Calu3 (cell line): Measurements from ENCODE around the gene SH3BP5. TPM values are rescaled to one million over a fixed set of nuclear protein-coding genes. Genes with fewer than 3 reads are reported as not detected.

Source experiments
- BruUV-seq: library from RNA; stranded (reverse); fragments of 400-500 nt; replicated peaks from 2 replicates; lab custom pipeline; 2021; lab: Mats Ljungman, UMichigan
- CTCF ChIA-PET: fragments of 300-600 bp; sonication (Branson Sonifier 250); formaldehyde crosslinking; loops from one replicate; lab custom pipeline; 2022; ENCODE audit warnings: antibody characterized with exemption; lab: Charles Lee
- DNase-seq: peaks from one replicate; pipeline ENCODE4 v3.0.0; 2022
- H3K27ac Mint-ChIP-seq: one replicate; pipeline ENCODE4 v1.8.0; 2022; ENCODE audit warnings: mixed read lengths; ENCODE audit not compliant: unreplicated experiment
- H3K27me3 Mint-ChIP-seq: one replicate; pipeline ENCODE4 v1.8.0; 2022; ENCODE audit warnings: mixed read lengths; ENCODE audit not compliant: unreplicated experiment
- H3K36me3 Mint-ChIP-seq: one replicate; pipeline ENCODE4 v1.8.0; 2022; ENCODE audit warnings: mild to moderate bottlenecking, moderate library complexity, mixed read lengths; ENCODE audit not compliant: insufficient read depth, unreplicated experiment
- H3K4me1 Mint-ChIP-seq: one replicate; pipeline ENCODE4 v1.8.0; 2022; ENCODE audit warnings: mild to moderate bottlenecking, low read depth, mixed read lengths; ENCODE audit not compliant: unreplicated experiment
- H3K4me3 Mint-ChIP-seq: one replicate; pipeline ENCODE4 v1.8.0; 2022; ENCODE audit warnings: mild to moderate bottlenecking, low read depth, moderate library complexity, mixed read lengths; ENCODE audit not compliant: unreplicated experiment
- H3K9me3 Mint-ChIP-seq: one replicate; pipeline ENCODE4 v1.8.0; 2022; ENCODE audit warnings: low read depth, mixed read lengths; ENCODE audit not compliant: unreplicated experiment
- CTCF ChIP-seq: fragments of 200-600 bp; IDR thresholded peaks from one replicate; pipeline ENCODE4 v1.8.0; 2022; ENCODE audit warnings: antibody characterized with exemption; ENCODE audit not compliant: unreplicated experiment
- intact Hi-C: fragments of 100-400 bp; cut with micrococcal nuclease; formaldehyde crosslinking; loops from one replicate; pipeline ENCODE4 v1.10.0; 2022; ENCODE audit not compliant: unreplicated experiment
- total RNA-seq: library from RNA; stranded (reverse); gene quantifications from 2 replicates; pipeline ENCODE4 v1.2.3, GENCODE V29; 2022

Gene SH3BP5
- total RNA-seq, 1 experiment from 2014 or later: 4.0 TPM

GRCh38 chr3:15241341-15241740 lies 91.0 kb downstream of the SH3BP5 start:
- no peaks in the 10 kb centered on the region for H3K4me1 Mint-ChIP-seq
- no peaks in the 10 kb centered on the region for H3K27me3 Mint-ChIP-seq
- H3K36me3 Mint-ChIP-seq: peaks cover 10% of the 10 kb centered on the region
- no peaks in the 10 kb centered on the region for H3K9me3 Mint-ChIP-seq
- intact Hi-C loops: loop anchor here (10.0 kb wide), 1 partner anchor 313 kb away; no protein-coding TSS in a partner anchor
- no peak overlapping the region for H3K4me3 Mint-ChIP-seq
- no peak overlapping the region for H3K27ac Mint-ChIP-seq
- peak; percentile 21 for DNase-seq
- BruUV-seq: no TSS peak
- CTCF ChIA-PET: no interaction called here
- no peak for TF ChIP-seq CTCF

GRCh38 chr3:15229262-15229661 lies 103.1 kb downstream of the SH3BP5 start:
- CTCF ChIA-PET: no interaction called here
- BruUV-seq: no TSS peak
- Mint-ChIP-seq H3K27me3 (no peaks in the 10 kb centered on the region), H3K27ac (no peak overlapping the region), H3K4me1 (no peaks in the 10 kb centered on the region), H3K4me3 (no peak overlapping the region), H3K9me3 (no peaks in the 10 kb centered on the region), H3K36me3 (peaks cover 9% of the 10 kb centered on the region)
- intact Hi-C loops: no loop called here
- no peak for TF ChIP-seq CTCF
- no peak for DNase-seq

GRCh38 chr3:15228147-15228546 lies 104.2 kb downstream of the SH3BP5 start:
- CTCF ChIA-PET: no interaction called here
- BruUV-seq: no TSS peak
- no peak for DNase-seq
- H3K36me3 Mint-ChIP-seq: peaks cover 8% of the 10 kb centered on the region
- H3K4me3 Mint-ChIP-seq: no peak overlapping the region
- no peaks in the 10 kb centered on the region for H3K4me1 Mint-ChIP-seq
- no peak overlapping the region for H3K27ac Mint-ChIP-seq
- no peak for TF ChIP-seq CTCF
- no peaks in the 10 kb centered on the region for H3K9me3 Mint-ChIP-seq
- H3K27me3 Mint-ChIP-seq: no peaks in the 10 kb centered on the region
- intact Hi-C loops: no loop called here

GRCh38 chr3:15223685-15224572 lies 108.5 kb downstream of the SH3BP5 start:
- peaks cover 13% of the 10 kb centered on the region for H3K36me3 Mint-ChIP-seq
- no peaks in the 10 kb centered on the region for H3K27me3 Mint-ChIP-seq
- CTCF ChIA-PET: no interaction called here
- TF ChIP-seq CTCF: no peak
- H3K4me3 Mint-ChIP-seq: no peak overlapping the region
- no peak for DNase-seq
- intact Hi-C loops: no loop called here
- no TSS peak for BruUV-seq
- H3K4me1 Mint-ChIP-seq: no peaks in the 10 kb centered on the region
- no peak overlapping the region for H3K27ac Mint-ChIP-seq
- no peaks in the 10 kb centered on the region for H3K9me3 Mint-ChIP-seq
